WI38 (cell line): ENCODE measurements around the gene ITPA.

Source experiments
- H3K4me3 ChIP-seq: 2 replicates; pipeline ENCODE4 v1.5.1; 2011; ENCODE audit warnings: low read depth, mild to moderate bottlenecking, control low read depth, low read length
- TF ChIP-seq, protein P1 (sequence below): IDR thresholded peaks from 2 replicates; pipeline ENCODE4 v1.5.1; 2012; ENCODE audit warnings: low read depth, mild to moderate bottlenecking, control low read depth, low read length

Gene ITPA

DNA sequence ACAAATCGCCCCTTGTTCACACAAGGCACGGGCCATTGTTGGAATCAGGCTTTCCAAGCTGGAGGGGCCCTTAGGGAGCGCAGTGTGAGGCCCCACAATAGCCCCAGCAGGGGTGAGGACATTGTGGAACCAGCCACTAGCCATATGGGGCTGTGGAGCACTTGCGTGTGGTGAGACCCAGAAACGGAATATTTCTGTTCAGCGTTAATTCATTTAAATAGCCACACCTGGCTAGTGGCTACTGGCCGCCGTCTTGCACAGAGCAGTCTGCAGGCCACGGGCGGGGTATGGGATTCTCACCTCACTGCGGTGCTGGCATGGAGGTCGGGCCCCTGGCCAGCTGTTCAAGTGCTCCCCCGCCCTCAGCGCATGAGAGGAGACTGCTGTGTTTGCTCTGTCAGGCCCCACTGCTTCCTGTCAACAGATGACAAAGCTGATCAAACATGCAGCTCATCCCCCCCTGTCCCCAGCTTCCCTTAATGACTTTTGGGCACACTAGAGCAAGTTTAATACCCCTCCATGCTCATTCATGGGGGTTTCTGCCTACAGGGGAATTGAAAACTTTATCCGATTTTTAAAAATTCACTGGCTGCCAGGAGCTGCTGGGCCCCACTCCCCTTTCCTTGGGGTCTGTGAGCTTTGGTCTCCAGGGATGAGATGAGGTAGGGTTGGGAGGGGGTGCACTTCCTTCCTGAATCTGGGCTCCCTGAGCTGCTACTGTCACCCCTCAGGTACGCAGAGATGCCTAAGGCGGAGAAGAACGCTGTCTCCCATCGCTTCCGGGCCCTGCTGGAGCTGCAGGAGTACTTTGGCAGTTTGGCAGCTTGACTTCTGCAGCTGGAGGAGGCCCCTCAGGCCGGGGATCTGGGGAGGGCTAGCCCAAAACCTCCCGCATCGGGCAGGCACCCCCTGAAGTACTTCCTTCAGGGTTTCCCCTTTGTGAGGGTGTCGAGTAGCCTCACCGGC lies 13.6 kb downstream of the ITPA start:
- H3K4me3 ChIP-seq: no peak overlapping the region
- TF ChIP-seq, protein P1, sequence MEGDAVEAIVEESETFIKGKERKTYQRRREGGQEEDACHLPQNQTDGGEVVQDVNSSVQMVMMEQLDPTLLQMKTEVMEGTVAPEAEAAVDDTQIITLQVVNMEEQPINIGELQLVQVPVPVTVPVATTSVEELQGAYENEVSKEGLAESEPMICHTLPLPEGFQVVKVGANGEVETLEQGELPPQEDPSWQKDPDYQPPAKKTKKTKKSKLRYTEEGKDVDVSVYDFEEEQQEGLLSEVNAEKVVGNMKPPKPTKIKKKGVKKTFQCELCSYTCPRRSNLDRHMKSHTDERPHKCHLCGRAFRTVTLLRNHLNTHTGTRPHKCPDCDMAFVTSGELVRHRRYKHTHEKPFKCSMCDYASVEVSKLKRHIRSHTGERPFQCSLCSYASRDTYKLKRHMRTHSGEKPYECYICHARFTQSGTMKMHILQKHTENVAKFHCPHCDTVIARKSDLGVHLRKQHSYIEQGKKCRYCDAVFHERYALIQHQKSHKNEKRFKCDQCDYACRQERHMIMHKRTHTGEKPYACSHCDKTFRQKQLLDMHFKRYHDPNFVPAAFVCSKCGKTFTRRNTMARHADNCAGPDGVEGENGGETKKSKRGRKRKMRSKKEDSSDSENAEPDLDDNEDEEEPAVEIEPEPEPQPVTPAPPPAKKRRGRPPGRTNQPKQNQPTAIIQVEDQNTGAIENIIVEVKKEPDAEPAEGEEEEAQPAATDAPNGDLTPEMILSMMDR: no peak

DNA sequence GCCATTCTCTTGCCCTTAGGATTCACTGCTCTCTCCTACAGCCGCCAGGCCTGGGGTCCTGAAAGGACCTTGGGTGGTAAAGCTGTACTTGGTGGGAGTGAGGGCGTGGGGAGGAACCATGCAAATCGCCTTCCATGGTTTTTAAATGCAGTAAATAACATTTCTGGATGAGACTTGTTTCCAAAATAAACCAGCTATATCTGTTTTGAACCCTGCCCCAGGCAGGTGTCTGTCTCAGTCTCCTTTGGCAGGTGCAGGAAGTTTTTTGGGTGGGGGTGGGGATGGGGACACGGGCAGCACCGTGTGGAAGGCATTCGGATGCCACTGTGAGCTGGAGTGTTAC lies 14.3 kb downstream of the ITPA start:
- TF ChIP-seq, protein P1: no peak
- no peak overlapping the region for H3K4me3 ChIP-seq

DNA sequence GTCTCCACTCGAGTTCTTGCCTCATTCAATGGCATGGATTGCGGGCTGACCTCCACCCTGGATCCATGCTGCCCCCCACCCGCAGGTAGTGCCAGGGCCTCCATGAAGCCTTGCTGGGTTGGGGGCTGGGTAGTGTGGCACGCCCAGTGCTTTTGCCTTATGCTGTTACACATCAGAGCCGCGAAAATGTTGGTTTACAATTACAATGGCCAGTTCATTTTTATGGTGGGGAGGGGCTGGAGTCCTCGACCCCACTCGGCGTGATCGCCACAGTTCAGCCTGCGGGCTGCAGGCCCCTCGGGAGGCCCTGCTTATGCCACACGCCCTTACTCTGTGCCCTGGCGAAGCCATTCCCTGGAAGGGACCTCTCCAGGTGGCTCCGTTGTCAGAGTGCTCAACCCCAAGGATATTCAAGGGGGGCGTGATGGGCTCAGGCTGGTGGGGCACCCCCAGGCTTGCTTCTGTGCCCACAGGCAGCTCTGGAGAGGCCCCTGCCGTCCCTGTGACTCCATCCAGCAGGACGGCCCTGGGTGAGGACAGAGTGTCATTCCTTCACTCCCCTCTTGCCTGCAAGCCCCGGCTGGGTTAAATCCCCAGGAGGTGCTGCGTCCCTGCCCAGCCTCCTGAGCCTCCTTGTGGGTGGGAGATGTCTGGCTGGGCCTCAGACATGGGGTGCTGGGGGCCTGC lies 14.8 kb downstream of the ITPA start:
- H3K4me3 ChIP-seq: no peak overlapping the region
- TF ChIP-seq, protein P1: no peak

DNA sequence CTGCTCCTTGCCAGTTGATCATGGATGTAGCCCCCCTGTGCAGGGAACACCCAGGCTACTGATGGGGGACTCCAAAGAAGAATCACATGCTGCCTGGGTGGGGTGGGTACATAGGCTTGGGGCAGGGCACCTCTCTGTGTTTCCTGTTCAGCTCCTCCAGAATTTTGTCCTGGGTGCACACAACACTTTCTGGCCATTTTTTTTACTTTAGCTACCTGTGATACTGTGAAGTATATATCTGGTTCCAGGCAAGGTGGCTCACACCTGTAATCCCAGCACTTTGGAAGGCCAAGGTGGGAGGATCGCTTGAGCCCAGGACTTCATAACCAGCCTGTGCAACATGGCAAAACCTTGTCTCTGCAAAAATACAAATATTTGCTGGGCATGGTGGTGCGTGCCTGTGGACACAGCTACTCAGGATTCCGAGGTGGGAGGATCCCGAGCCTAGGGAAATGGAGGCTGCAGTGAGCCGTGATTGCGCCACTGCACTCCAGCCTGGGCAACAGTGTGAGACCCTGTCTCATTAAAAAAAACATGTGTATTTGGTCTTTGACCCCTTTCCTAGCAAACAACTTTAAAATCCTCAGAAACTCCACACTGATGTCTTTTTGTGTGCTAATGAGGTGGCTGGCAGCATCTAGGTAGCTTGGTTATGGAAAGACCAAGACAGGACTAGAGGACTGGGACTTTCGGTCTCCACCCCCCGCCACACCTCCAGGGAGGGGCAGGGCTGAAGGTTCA lies 15.6 kb downstream of the ITPA start:
- TF ChIP-seq, protein P1: no peak
- no peak overlapping the region for H3K4me3 ChIP-seq

DNA sequence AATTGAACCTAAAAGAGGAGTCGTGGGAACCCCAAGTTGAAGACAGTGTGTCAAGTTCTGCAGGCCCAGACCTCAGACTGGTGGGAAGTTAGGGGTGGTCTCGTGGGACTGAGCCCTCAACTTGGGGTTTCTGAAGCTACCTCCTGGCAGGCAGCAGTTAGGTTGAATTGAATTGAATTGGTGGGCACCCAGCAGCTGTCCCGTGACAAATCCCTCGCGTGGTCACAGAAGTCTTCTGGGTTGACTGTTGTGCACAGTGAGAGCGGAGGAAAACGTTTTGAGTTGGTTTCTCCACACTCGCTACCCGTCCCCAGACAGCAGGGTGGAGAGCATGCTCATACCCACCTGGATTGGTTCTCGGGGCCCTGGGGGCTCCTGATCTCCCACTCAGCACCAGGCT lies 16.8 kb downstream of the ITPA start:
- TF ChIP-seq, protein P1: no peak
- no peak overlapping the region for H3K4me3 ChIP-seq

DNA sequence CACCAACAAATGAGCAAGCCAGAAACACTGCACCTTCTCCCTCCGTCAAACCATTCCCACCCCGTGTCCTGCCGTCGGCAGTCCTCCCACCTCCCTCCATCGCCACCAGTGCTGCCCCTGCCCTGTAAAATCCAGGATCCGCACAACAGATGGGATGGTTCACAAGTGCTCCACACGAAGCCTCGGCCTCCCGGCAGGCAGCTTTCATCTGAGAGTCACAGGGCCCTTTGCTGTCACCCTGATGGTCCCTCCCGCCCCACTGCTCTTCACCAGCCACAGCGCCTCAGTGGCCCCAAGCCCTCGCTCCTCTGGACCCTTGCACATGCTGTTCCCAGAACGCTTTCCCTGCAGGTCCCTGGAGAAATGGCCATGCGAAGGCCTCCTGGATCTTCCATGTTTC lies 17.6 kb downstream of the ITPA start:
- TF ChIP-seq, protein P1: no peak
- H3K4me3 ChIP-seq: no peak overlapping the region

DNA sequence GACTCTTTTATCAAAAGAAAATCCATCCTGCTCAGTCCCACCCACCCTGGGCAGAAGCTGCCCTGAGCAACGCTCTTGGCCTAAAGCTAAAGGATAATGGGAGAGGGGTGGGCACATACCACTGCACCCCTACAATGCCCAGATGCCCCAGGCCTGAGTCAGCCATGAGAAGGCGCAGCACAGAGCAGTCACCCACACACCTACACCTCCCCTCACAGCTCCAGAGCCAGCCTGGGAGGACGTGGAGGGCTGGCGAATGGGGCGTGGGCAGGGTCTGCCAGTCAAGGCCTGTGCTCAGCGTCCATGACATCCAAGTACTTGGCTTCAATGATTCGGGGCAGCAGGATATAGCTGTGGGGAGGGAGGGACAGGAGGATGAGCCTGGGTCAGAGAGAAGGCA lies 18.2 kb downstream of the ITPA start:
- TF ChIP-seq, protein P1: no peak

More for the DNA sequence above, 18.2 kb downstream of the ITPA start:
- H3K4me3 ChIP-seq: no peak overlapping the region
